ENCODE measurements around the gene APOL4.
"Not testable (repeated sequence)": the region's sequence is repeated elsewhere in the genome, so short reads cannot be mapped to it uniquely, and the experiment has no call there.

The APOL4 gene

DNA sequence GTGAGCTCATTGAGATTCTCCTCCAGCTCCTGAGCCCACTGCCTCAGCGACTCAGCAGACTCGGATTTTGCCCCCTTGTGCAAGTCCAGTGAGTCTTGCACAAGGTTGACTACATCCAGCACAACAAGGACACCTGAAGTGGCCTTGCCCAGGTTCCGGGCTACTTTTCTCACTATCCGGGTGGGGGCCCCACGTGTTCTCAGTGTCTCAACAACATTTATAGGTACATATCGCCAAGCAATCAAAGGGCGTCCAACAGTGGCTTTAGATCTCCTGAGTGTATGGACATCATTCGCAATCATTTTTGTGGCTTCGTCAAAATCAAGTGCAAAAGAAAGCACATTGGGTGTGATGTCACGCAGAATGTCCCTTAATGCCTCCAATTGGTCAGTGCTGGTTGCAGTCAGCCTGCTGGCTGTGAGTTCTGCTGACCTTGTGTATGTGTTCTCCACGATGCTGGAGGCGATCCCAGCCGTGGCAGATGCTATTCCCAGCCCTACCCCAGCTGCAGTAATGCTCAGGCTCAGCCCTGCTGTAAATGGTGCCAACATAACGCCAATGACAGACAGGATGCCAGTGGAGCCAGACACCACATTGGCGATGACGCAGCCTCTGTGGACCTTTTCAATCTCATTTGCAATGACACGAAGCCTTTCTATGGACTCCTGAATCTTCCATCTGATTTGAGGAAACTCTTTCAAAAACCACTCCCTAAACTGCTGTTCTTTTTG, 10.3 kb downstream of the APOL4 start:
- CTCF ChIA-PET, result interaction anchor here (1.4 to 3.2 kb wide), 3 partner anchors 11 to 87 kb away, joined by 5 to 21 read pairs (median 8); partner anchors contain the start of gene APOL2
- DNase-seq (ENCODE audit: extremely low spot score), result no peak
- TF ChIP-seq, protein P1, sequence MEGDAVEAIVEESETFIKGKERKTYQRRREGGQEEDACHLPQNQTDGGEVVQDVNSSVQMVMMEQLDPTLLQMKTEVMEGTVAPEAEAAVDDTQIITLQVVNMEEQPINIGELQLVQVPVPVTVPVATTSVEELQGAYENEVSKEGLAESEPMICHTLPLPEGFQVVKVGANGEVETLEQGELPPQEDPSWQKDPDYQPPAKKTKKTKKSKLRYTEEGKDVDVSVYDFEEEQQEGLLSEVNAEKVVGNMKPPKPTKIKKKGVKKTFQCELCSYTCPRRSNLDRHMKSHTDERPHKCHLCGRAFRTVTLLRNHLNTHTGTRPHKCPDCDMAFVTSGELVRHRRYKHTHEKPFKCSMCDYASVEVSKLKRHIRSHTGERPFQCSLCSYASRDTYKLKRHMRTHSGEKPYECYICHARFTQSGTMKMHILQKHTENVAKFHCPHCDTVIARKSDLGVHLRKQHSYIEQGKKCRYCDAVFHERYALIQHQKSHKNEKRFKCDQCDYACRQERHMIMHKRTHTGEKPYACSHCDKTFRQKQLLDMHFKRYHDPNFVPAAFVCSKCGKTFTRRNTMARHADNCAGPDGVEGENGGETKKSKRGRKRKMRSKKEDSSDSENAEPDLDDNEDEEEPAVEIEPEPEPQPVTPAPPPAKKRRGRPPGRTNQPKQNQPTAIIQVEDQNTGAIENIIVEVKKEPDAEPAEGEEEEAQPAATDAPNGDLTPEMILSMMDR (IDR thresholded peaks at IDR 0.05; ENCODE audit: control extremely low read depth, extremely low read depth, low read depth, missing control alignments), result no peak
- POLR2A ChIA-PET, result no interaction called here

DNA sequence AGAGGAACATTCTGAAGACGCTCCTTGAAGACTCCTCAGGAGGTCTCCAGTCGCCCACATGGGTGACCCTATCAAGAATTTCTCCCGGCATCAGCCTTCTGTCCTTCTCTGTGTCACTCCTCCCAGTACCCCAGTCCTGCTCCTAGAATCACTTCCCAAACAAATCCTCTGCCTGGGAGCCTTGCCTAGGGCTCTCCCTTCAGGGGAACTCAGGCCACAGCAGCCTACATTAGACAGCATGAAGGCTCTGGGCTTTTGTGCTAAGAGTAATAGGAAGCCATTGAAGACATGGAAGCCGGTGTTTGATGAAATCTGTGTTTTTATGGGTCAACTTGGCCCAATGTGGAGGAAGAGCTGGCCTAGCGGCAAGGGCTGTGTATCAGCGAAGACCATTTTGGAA, 13.7 kb downstream of the APOL4 start:
- DNase-seq (ENCODE audit: extremely low spot score); POLR2A ChIA-PET; CTCF ChIA-PET: not testable (repeated sequence)

DNA sequence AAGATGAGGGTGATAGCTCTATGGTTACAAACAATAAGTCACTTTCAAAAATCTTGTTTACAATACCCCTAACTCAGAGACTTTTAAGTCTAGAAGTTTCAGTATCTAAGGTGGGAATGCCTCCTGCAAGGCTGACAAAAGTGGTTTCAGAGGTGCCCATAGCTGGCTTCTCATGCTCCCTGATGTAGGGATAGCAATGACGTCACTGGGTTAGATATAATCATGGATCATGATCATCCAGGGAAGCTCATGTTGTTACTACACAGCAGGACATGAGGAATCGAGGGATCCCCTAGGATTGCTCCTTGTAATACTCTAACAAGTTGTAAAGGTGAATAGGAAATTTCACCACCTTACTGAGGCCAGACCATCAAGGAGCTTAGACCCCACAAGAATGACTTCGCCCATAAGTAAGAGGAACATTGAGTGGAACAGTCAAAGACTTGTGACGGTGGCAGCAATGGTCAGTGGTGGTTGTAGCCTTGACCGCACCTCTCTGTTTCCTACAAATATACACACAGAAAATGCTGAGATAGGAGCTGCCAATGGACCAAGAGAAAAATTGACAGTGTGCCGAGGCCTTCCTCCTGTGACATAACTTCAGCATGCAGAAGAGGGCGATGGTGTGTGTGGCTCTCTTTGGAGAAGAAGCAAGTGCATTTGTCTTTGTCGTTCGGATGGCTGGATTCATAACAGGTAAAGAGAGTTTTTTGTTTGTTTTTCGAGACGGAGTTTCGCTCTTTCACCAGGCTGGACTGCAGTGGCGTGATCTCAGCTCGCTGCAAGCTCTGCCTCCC, 15.6 kb downstream of the APOL4 start:
- ChIA-PET CTCF (interaction anchor here (0.9 to 1.6 kb wide), 5 partner anchors 10 to 86 kb away, joined by 3 to 5 read pairs (median 3); partner anchors contain the start of gene APOL2), POLR2A (no interaction called here)
- no peak for DNase-seq (ENCODE audit: extremely low spot score)
- TF ChIP-seq, protein P1 (IDR thresholded peaks at IDR 0.05; ENCODE audit: control extremely low read depth, extremely low read depth, low read depth, missing control alignments), result no peak

GRCh38 chr22:36184433-36185025, 17.1 kb downstream of the APOL4 start:
- TF ChIP-seq, protein P1 (IDR thresholded peaks at IDR 0.05; ENCODE audit: control extremely low read depth, extremely low read depth, low read depth, missing control alignments), result no peak
- POLR2A ChIA-PET, result no interaction called here
- no peak for DNase-seq (ENCODE audit: extremely low spot score)
- CTCF ChIA-PET, result interaction anchor here (1.6 to 8.4 kb wide), 2 partner anchors 11 to 42 kb away, joined by 5 to 88 read pairs; no protein-coding TSS in a partner anchor

GRCh38 chr22:36183446-36183845, 18.2 kb downstream of the APOL4 start:
- POLR2A ChIA-PET, result no interaction called here

GRCh38 chr22:36182857-36183256, 18.8 kb downstream of the APOL4 start:
- ChIA-PET POLR2A (no interaction called here), CTCF (interaction anchor here (1.6 to 8.4 kb wide), 3 partner anchors 13 to 40 kb away, joined by 5 to 88 read pairs (median 88); partner anchors contain the start of gene APOL3)
- TF ChIP-seq, protein P1 (IDR thresholded peaks at IDR 0.05; ENCODE audit: control extremely low read depth, extremely low read depth, low read depth, missing control alignments), result no peak
- no peak for DNase-seq (ENCODE audit: extremely low spot score)

More at GRCh38 chr22:36183446-36183845, 18.2 kb downstream of the APOL4 start:
- DNase-seq (ENCODE audit: extremely low spot score), result no peak
- TF ChIP-seq, protein P1 (IDR thresholded peaks at IDR 0.05; ENCODE audit: control extremely low read depth, extremely low read depth, low read depth, missing control alignments), result no peak
- CTCF ChIA-PET, result interaction anchor here (1.6 to 8.4 kb wide), 3 partner anchors 12 to 41 kb away, joined by 5 to 88 read pairs (median 88); partner anchors contain the start of gene APOL3
